ENCODE measurements around the gene ETNK2.

DNA sequence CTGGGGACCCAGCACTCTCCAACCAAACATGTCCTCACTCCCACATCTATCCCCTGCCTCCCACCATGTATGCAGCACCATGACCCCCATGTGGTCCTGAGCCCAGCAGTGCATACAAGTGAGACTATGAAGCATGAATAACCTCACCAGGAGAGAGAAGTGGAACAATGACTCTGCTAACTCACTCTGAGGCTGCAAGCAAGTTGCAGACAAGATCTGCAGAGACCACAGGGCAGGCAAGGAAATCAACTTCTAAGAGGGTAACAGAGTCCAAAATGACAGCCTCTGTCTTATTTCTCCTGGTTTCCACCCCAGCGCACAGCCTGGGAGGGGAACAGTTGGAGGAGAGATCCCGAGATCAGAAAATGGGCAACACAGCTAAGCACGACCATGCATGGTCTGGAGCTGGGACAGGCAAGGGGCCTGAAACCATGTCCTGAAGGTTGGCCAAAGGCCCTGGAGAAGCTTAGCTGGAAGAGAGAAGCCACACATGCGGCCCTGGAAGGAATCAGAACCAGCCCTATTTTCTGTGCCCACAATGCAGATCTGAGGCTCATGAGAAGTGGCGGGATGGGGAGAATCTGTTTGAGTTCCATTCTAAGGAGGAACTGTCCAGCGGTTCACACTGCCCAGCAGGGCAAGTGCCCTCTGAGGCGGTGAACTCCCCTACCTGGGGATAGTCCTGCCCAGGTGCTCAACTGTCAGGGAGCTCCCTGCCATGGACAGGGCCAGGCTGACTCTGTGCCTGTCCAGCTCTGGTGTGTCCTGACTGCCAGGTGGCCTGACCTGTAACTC is 26.8 kb upstream of the ETNK2 start:
- TF ChIP-seq, protein P1, sequence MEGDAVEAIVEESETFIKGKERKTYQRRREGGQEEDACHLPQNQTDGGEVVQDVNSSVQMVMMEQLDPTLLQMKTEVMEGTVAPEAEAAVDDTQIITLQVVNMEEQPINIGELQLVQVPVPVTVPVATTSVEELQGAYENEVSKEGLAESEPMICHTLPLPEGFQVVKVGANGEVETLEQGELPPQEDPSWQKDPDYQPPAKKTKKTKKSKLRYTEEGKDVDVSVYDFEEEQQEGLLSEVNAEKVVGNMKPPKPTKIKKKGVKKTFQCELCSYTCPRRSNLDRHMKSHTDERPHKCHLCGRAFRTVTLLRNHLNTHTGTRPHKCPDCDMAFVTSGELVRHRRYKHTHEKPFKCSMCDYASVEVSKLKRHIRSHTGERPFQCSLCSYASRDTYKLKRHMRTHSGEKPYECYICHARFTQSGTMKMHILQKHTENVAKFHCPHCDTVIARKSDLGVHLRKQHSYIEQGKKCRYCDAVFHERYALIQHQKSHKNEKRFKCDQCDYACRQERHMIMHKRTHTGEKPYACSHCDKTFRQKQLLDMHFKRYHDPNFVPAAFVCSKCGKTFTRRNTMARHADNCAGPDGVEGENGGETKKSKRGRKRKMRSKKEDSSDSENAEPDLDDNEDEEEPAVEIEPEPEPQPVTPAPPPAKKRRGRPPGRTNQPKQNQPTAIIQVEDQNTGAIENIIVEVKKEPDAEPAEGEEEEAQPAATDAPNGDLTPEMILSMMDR (IDR thresholded peaks at IDR 0.05): no peak
- TF ChIP-seq POLR2A (IDR thresholded peaks at IDR 0.05): no peak

All from right lobe of liver (tissue), 4 donors.